Measurements from ENCODE around the gene ACBD3. TPM values are rescaled to one million over a fixed set of nuclear protein-coding genes. Genes with fewer than 3 reads are reported as not detected.

ACBD3 gene
- total RNA-seq, 1 donor from 2014 or later, result 24.5 TPM

GRCh38 chr1:226135059-226135651 is 51.4 kb downstream of the ACBD3 start:
- intact Hi-C loops (cut with micrococcal nuclease), result no loop called here

GRCh38 chr1:226134170-226135058 is 52.1 kb downstream of the ACBD3 start:
- intact Hi-C loops (cut with micrococcal nuclease), result no loop called here

GRCh38 chr1:226133504-226134123 is 52.9 kb downstream of the ACBD3 start:
- intact Hi-C loops (cut with micrococcal nuclease), result no loop called here

GRCh38 chr1:226132728-226133503 is 53.6 kb downstream of the ACBD3 start:
- intact Hi-C loops (cut with micrococcal nuclease), result no loop called here

GRCh38 chr1:226131639-226132038 is 54.9 kb downstream of the ACBD3 start:
- intact Hi-C loops (cut with micrococcal nuclease), result no loop called here

GRCh38 chr1:226129230-226129629 is 57.3 kb downstream of the ACBD3 start:
- intact Hi-C loops (cut with micrococcal nuclease), result loop anchor here (10.0 kb wide), 1 partner anchor 664 kb away; no protein-coding TSS in a partner anchor

GRCh38 chr1:226128487-226129075 is 58.0 kb downstream of the ACBD3 start:
- intact Hi-C loops (cut with micrococcal nuclease), result loop anchor here (10.0 kb wide), 1 partner anchor 664 kb away; no protein-coding TSS in a partner anchor

GRCh38 chr1:226126824-226127569 is 59.5 kb downstream of the ACBD3 start:
- intact Hi-C loops (cut with micrococcal nuclease), result loop anchor here (10.0 kb wide), 1 partner anchor 662 kb away; no protein-coding TSS in a partner anchor

GRCh38 chr1:226125831-226126230 is 60.7 kb downstream of the ACBD3 start:
- intact Hi-C loops (cut with micrococcal nuclease), result loop anchor here (1.0 to 10.0 kb wide), 4 partner anchors 71 to 661 kb away; no protein-coding TSS in a partner anchor

- intact Hi-C loops (cut with micrococcal nuclease), result loop anchor here (1.0 to 10.0 kb wide), 4 partner anchors 72 to 660 kb away; no protein-coding TSS in a partner anchor
Measured at GRCh38 chr1:226125097-226125630, 61.4 kb downstream of the ACBD3 start.

- intact Hi-C loops (cut with micrococcal nuclease), result loop anchor here (2.0 to 10.0 kb wide), 5 partner anchors 42 to 659 kb away; partner anchors contain the start of genes ACBD3 and LIN9
Measured at GRCh38 chr1:226123591-226124471, 62.7 kb downstream of the ACBD3 start.

GRCh38 chr1:226123212-226123560 is 63.4 kb downstream of the ACBD3 start:
- intact Hi-C loops (cut with micrococcal nuclease), result loop anchor here (2.0 to 10.0 kb wide), 4 partner anchors 41 to 658 kb away; partner anchors contain the start of genes ACBD3 and LIN9

- intact Hi-C loops (cut with micrococcal nuclease), result loop anchor here (1.0 to 10.0 kb wide), 7 partner anchors 11 to 657 kb away; partner anchors contain the start of genes ACBD3, LIN9 and SDE2
Measured at GRCh38 chr1:226121587-226122400, 64.7 kb downstream of the ACBD3 start.

GRCh38 chr1:226121049-226121586 is 65.4 kb downstream of the ACBD3 start:
- intact Hi-C loops (cut with micrococcal nuclease), result loop anchor here (1.0 to 10.0 kb wide), 5 partner anchors 11 to 656 kb away; partner anchors contain the start of gene LIN9

- intact Hi-C loops (cut with micrococcal nuclease), result loop anchor here (5.0 to 10.0 kb wide), 3 partner anchors 38 to 656 kb away; partner anchors contain the start of gene LIN9
Measured at GRCh38 chr1:226120398-226120797, 66.1 kb downstream of the ACBD3 start.

- intact Hi-C loops (cut with micrococcal nuclease), result no loop called here
Measured at GRCh38 chr1:226119169-226119568, 67.4 kb downstream of the ACBD3 start.

GRCh38 chr1:226118357-226118756 is 68.2 kb downstream of the ACBD3 start:
- intact Hi-C loops (cut with micrococcal nuclease), result no loop called here
